Erythroblast (primary cell): ENCODE data around the gene NTHL1.

ENCODE experiments used
- GATA1 ChIP-seq: IDR thresholded peaks from 2 replicates; pipeline ENCODE4 v1.6.1; 2011; ENCODE audit warnings: low read depth, mild to moderate bottlenecking, control low read depth, low read length, moderate library complexity
- POLR2A ChIP-seq: IDR thresholded peaks from 2 replicates; pipeline ENCODE4 v1.6.1; 2011; ENCODE audit warnings: mild to moderate bottlenecking, low read length

- TF ChIP-seq POLR2A = no peak
- no peak for TF ChIP-seq GATA1
Measured at GRCh38 chr16:2063861-2064260, 16.2 kb upstream of the NTHL1 start.
